K562 (cell line): Measurements from ENCODE around the gene KRTAP4-7.
"Not testable (repeated sequence)": the region's sequence is repeated elsewhere in the genome, so short reads cannot be mapped to it uniquely, and the experiment has no call there.

ENCODE experiments used
- EHMT2 ChIP-seq: fragments of 450-650 bp; IDR thresholded peaks from 2 replicates; pipeline ENCODE4 v1.6.1; 2018; ENCODE audit warnings: antibody characterized with exemption
- EP300 ChIP-seq: IDR thresholded peaks from 2 replicates; pipeline ENCODE4 v1.6.1; 2012; ENCODE audit warnings: low read length, improper control_type of control experiment
- ESRRA ChIP-seq: fragments of 450-650 bp; IDR thresholded peaks from 2 replicates; pipeline ENCODE4 v1.6.1; 2014; ENCODE audit warnings: low read depth, mild to moderate bottlenecking, moderate library complexity, borderline replicate concordance
- EZH2 ChIP-seq: IDR thresholded peaks from 2 replicates; pipeline ENCODE4 v1.6.1; 2012; ENCODE audit warnings: low read depth, mild to moderate bottlenecking, inconsistent platforms, low read length, borderline replicate concordance
- GTF2E2 ChIP-seq: fragments of 200-800 bp; sonication (Bioruptor generic); IDR thresholded peaks from 2 replicates; pipeline ENCODE4 v1.6.1; 2016; ENCODE audit warnings: missing genetic modification characterization, missing compliant biosample characterization
- HDGF ChIP-seq: fragments of 450-650 bp; IDR thresholded peaks from 2 replicates; pipeline ENCODE4 v1.6.1; 2016
- JUN ChIP-seq, 2 experiments: sonication (generic) in 1 of 2; formaldehyde crosslinking in 1 of 2; IDR thresholded peaks; 2 replicates each; pipeline versions ENCODE4 v1.6.1 to v1.8.0; 2012 to 2022; ENCODE audit warnings: borderline replicate concordance in 2 of 2, mild to moderate bottlenecking in 2 of 2, improper control_type of control experiment in 1 of 2, low read depth in 1 of 2, low read length in 1 of 2, missing genetic modification reagents in 1 of 2
- MED1 ChIP-seq: sonication (generic); formaldehyde crosslinking; IDR thresholded peaks from 2 replicates; pipeline ENCODE4 v1.8.1; 2023; ENCODE audit warnings: missing genetic modification reagents, borderline replicate concordance
- PHF21A ChIP-seq: fragments of 450-650 bp; IDR thresholded peaks from 2 replicates; pipeline ENCODE4 v1.6.1; 2017; ENCODE audit warnings: low read depth, borderline replicate concordance
- POLR2AphosphoS5 ChIP-seq: IDR thresholded peaks from 2 replicates; pipeline ENCODE4 v1.6.1; 2011; ENCODE audit warnings: mild to moderate bottlenecking, low read depth, low read length, moderate library complexity; ENCODE audit not compliant: control insufficient read depth, insufficient read depth
- SRF ChIP-seq, 2 experiments: fragments of 250-450, 450-650 bp in 1 of 2; sonication (Bioruptor Pico) in 1 of 2; sonication (generic) in 1 of 2; formaldehyde crosslinking; IDR thresholded peaks; 2 replicates each; pipeline versions ENCODE4 v1.5.0 to v1.5.1; 2020 to 2022; ENCODE audit warnings: mild to moderate bottlenecking in 1 of 2, missing genetic modification reagents in 1 of 2
- ZNF134 ChIP-seq: fragments of 250-450 bp; sonication (Bioruptor Pico); conservative IDR thresholded peaks from 2 replicates; pipeline ENCODE4 v1.4.0; 2020
- ZNF431 ChIP-seq: sonication (generic); formaldehyde crosslinking; IDR thresholded peaks from 2 replicates; pipeline ENCODE4 v1.8.0; 2022; ENCODE audit warnings: mild to moderate bottlenecking, missing genetic modification reagents
- TF ChIP-seq, protein P1 (sequence below), 3 experiments: IDR thresholded peaks in 2 of 3; conservative IDR thresholded peaks in 1 of 3; 2 replicates each; pipeline ENCODE4 v1.5.1; 2011 to 2012; ENCODE audit warnings: low read length in 3 of 3, mild to moderate bottlenecking in 3 of 3, control low read depth in 2 of 3, improper control_type of control experiment in 1 of 3, inconsistent platforms in 1 of 3, low read depth in 1 of 3, mixed read lengths in 1 of 3, moderate library complexity in 1 of 3; ENCODE audit not compliant: insufficient read depth in 2 of 3

DNA sequence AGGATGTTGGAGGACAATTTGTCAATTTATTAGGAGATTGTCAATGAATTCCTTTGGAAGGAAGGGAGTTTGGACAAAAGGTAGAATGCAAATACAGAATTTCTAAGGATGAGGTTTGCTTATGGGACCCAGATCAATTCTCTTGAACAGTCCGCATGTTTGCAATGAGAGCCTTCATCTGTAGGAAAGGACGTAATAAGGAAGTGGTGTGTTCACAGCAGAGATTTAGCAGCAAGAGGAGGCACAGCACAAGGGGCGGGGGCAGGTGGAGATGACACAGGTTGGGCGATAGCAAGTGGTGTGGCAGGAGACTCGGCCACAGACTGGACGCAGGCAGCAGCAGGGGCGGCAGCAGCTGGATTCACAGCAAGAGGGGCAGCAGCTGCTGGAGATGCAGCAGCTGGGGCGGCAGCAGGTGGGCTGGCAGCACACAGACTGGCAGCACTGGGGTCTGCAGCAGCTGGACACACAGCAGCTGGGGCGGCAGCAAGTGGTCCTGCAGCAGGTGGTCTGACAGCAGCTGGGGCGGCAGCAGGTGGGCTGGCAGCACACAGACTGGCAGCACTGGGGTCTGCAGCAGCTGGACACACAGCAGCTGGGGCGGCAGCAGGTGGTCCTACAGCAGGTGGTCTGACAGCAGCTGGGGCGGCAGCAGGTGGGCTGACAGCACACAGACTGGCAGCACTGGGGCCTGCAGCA, 39.5 kb downstream of the KRTAP4-7 start:
- not testable (repeated sequence) for TF ChIP-seq SRF (CRISPR knock-in tag; IDR thresholded peaks at IDR 0.05); MED1 (CRISPR knock-in tag); EHMT2; EP300; GTF2E2 (tag); HDGF; ZNF134 (CRISPR knock-in tag); PHF21A; ZNF431; EZH2; POLR2AphosphoS5; JUN (IDR thresholded peaks at IDR 0.05; ENCODE audit: borderline replicate concordance, low read depth, low read length); JUN (CRISPR knock-in tag; IDR thresholded peaks at IDR 0.05; ENCODE audit: borderline replicate concordance); ESRRA
- TF ChIP-seq, protein P1, sequence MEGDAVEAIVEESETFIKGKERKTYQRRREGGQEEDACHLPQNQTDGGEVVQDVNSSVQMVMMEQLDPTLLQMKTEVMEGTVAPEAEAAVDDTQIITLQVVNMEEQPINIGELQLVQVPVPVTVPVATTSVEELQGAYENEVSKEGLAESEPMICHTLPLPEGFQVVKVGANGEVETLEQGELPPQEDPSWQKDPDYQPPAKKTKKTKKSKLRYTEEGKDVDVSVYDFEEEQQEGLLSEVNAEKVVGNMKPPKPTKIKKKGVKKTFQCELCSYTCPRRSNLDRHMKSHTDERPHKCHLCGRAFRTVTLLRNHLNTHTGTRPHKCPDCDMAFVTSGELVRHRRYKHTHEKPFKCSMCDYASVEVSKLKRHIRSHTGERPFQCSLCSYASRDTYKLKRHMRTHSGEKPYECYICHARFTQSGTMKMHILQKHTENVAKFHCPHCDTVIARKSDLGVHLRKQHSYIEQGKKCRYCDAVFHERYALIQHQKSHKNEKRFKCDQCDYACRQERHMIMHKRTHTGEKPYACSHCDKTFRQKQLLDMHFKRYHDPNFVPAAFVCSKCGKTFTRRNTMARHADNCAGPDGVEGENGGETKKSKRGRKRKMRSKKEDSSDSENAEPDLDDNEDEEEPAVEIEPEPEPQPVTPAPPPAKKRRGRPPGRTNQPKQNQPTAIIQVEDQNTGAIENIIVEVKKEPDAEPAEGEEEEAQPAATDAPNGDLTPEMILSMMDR (IDR thresholded peaks at IDR 0.05 in 2 of 3, conservative IDR thresholded peaks at IDR 0.05 in 1 of 3; ENCODE audit: insufficient read depth in 2 of 3, low read depth in 1 of 3, low read length in 3 of 3): not testable (repeated sequence)
